ENCODE measurements around the gene LRGUK. TPM values are rescaled to one million over a fixed set of nuclear protein-coding genes. Genes with fewer than 3 reads are reported as not detected.

The LRGUK gene
- total and polyA plus RNA-seq, 2 donors from 2014 or later: 0.19 to 3.8 TPM

DNA sequence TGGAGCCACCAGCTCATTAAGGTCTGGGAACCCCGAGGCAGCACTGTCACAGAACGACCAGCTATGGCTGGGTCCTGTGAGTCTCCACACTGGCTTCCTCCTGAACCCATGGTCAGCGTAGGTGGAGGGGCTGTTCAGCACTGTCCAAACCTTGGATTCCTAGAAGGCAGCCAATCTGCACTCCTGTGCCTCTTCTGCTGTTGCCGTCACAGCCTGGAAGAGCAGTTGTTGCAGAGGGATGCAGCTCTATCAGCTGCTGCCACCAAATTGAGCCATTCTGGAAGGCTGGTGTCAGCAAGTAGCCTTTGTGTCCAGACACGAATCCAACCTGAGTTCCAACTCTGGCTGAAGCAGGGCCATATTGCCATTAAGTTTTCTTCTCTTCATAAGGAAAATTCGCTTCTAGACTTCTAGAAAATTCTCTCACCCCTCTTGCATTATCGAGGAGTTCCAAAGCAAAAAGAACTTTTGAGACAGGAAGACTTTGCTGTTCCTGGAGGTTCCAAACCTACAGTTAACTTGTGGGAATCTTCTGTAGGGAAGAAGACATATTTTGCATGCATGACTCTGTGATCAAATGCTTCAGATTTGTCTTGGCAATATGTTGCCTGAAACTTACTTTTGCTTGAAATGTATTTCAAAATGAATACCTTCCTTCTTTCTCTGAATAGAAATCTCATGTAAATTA, 84.0 kb downstream of the LRGUK start:
- TF ChIP-seq, protein P1, sequence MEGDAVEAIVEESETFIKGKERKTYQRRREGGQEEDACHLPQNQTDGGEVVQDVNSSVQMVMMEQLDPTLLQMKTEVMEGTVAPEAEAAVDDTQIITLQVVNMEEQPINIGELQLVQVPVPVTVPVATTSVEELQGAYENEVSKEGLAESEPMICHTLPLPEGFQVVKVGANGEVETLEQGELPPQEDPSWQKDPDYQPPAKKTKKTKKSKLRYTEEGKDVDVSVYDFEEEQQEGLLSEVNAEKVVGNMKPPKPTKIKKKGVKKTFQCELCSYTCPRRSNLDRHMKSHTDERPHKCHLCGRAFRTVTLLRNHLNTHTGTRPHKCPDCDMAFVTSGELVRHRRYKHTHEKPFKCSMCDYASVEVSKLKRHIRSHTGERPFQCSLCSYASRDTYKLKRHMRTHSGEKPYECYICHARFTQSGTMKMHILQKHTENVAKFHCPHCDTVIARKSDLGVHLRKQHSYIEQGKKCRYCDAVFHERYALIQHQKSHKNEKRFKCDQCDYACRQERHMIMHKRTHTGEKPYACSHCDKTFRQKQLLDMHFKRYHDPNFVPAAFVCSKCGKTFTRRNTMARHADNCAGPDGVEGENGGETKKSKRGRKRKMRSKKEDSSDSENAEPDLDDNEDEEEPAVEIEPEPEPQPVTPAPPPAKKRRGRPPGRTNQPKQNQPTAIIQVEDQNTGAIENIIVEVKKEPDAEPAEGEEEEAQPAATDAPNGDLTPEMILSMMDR (IDR thresholded peaks at IDR 0.05; ENCODE audit: borderline replicate concordance, extremely low read depth, insufficient read depth): no peak
- Histone ChIP-seq H3K36me3 (ENCODE audit: control insufficient read depth in 2 of 3, insufficient read depth in 3 of 3, low read length in 3 of 3) (no peaks in the 10 kb centered on the region), H3K27ac (ENCODE audit: low read depth in 2 of 2, low read length in 2 of 2) (no peak overlapping the region), H3K27me3 (ENCODE audit: control insufficient read depth, insufficient read depth, low read length) (no peaks in the 10 kb centered on the region), H3K9ac (ENCODE audit: low read length in 3 of 3) (no peak overlapping the region), H3K4me3 (ENCODE audit: low read length in 3 of 3) (no peak overlapping the region), H3K9me3 (ENCODE audit: control insufficient read depth in 2 of 3, insufficient read depth in 1 of 3, low read length in 3 of 3) (no peaks in the 10 kb centered on the region), H3K4me1 (ENCODE audit: control insufficient read depth in 2 of 3, insufficient read depth in 2 of 3, low read depth in 1 of 3, low read length in 3 of 3) (no peaks in the 10 kb centered on the region)
- DNase-seq: no peak
- intact Hi-C loops (cut with DNase I): no loop called here
- no peak for FAIRE-seq

DNA sequence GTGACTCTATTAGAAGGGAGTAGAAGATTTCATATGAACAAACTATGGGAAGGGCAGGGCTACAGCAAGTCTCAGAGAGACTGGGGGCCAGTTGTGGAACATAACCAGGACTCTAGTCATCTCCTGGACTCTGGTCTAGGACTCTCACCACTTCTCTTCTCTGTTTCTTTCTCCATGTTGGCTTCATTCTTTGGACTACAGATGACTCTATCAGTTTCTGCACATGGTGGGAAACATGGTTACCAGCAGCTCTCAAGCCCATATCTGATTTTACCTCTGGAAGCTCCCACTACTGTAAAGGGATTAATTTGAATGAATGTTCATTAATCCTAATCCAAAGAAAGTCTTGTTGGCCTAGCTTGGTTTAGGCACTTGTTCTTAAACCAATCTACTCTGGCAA, 84.7 kb downstream of the LRGUK start:
- H3K27me3 ChIP-seq (ENCODE audit: control insufficient read depth, insufficient read depth, low read length): no peaks in the 10 kb centered on the region
- H3K9ac ChIP-seq (ENCODE audit: low read length in 3 of 3): no peak overlapping the region
- DNase-seq (no peak), FAIRE-seq (no peak)
- H3K27ac ChIP-seq (ENCODE audit: low read depth in 2 of 2, low read length in 2 of 2): no peak overlapping the region
- no peak overlapping the region for H3K4me3 ChIP-seq (ENCODE audit: low read length in 3 of 3)
- H3K4me1 ChIP-seq (ENCODE audit: control insufficient read depth in 2 of 3, insufficient read depth in 2 of 3, low read depth in 1 of 3, low read length in 3 of 3): no peaks in the 10 kb centered on the region
- no peaks in the 10 kb centered on the region for H3K36me3 ChIP-seq (ENCODE audit: control insufficient read depth in 2 of 3, insufficient read depth in 3 of 3, low read length in 3 of 3)
- TF ChIP-seq, protein P1 (IDR thresholded peaks at IDR 0.05; ENCODE audit: borderline replicate concordance, extremely low read depth, insufficient read depth): no peak
- intact Hi-C loops (cut with DNase I): no loop called here
- no peaks in the 10 kb centered on the region for H3K9me3 ChIP-seq (ENCODE audit: control insufficient read depth in 2 of 3, insufficient read depth in 1 of 3, low read length in 3 of 3)

DNA sequence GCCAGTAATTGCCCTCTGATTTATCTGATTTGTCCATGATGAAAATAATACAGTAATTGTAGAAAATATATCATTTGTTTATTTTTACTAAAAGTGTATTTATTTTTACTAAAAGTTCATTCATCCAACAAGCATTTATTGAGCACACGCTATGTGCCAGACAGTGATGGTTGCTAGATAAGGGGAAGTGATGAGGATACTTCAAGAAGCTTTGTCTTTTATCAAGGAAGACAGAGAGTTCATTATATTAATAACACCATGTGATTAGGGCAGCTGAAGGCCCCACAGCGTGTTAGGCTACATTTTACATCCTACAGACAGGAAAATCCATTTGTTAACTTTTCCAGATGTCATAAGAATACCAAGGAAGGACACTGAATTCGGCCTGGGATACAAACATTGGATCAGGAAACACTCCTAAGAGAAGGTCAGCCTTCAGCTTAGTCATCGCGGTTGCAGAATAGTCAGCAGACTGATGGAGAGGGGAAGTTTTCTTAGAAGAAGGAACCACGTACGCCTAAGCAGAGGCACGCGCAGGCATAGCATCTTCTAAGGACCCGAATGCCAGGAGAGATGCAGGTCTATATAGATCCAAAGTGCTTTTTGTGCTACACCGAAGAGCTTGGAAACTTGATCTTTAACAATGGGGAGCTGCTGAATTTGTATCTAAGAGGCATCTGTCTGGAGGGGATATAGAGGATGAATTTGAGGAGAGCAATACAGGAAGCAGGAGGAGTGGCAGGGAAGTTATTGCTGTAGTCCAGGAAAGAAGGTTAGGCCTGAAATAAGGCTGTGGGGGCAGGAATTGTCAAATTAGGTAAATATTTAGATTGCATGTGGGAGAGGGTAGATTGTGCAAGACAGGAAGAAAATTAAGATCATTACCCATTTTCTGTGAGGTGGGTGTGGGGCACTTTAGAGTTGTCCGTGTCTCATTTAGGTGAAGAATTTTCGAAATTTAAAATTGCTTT, 85.7 kb downstream of the LRGUK start:
- TF ChIP-seq, protein P1 (IDR thresholded peaks at IDR 0.05; ENCODE audit: borderline replicate concordance, extremely low read depth, insufficient read depth): no peak
- no peak for FAIRE-seq
- Histone ChIP-seq H3K4me1 (ENCODE audit: control insufficient read depth in 2 of 3, insufficient read depth in 2 of 3, low read depth in 1 of 3, low read length in 3 of 3) (no peaks in the 10 kb centered on the region), H3K27ac (ENCODE audit: low read depth in 2 of 2, low read length in 2 of 2) (no peak overlapping the region), H3K27me3 (ENCODE audit: control insufficient read depth, insufficient read depth, low read length) (no peaks in the 10 kb centered on the region), H3K9ac (ENCODE audit: low read length in 3 of 3) (no peak overlapping the region), H3K4me3 (ENCODE audit: low read length in 3 of 3) (no peak overlapping the region), H3K36me3 (ENCODE audit: control insufficient read depth in 2 of 3, insufficient read depth in 3 of 3, low read length in 3 of 3) (no peaks in the 10 kb centered on the region), H3K9me3 (ENCODE audit: control insufficient read depth in 2 of 3, insufficient read depth in 1 of 3, low read length in 3 of 3) (no peaks in the 10 kb centered on the region)
- DNase-seq: no peak
- intact Hi-C loops (cut with DNase I): no loop called here

All from kidney (tissue), 14 donors.